ENCODE measurements around the gene ZPR1. TPM values are rescaled to one million over a fixed set of nuclear protein-coding genes. Genes with fewer than 3 reads are reported as not detected.

Gene ZPR1
- total RNA-seq, 1 donor from 2014 or later = 79.1 TPM

Other genes with a start within 250 kb of the ZPR1 start
- gene BUD13, start 15.0 kb downstream of the ZPR1 start, total RNA-seq = 13.4 TPM
- gene APOA5, start 3.9 kb upstream of the ZPR1 start, total RNA-seq = not detected
- gene APOA4, start 35.3 kb upstream of the ZPR1 start, total RNA-seq = 15.0 TPM
- gene APOC3, start 41.9 kb upstream of the ZPR1 start, total RNA-seq = 2.2 TPM
- 4.2 TPM for gene APOA1, start 49.6 kb upstream of the ZPR1 start, total RNA-seq

All from mesenteric fat pad (tissue), 1 donor.